Prostate gland (tissue), 2 donors: ENCODE results near the gene RNF220.

Source experiments
- POLR2A ChIP-seq: fragments of 450-650 bp; IDR thresholded peaks from one replicate; pipeline ENCODE4 v1.6.1; 2016; ENCODE audit warnings: antibody characterized with exemption, mild to moderate bottlenecking
- POLR2AphosphoS5 ChIP-seq: sonication (generic); formaldehyde crosslinking; IDR thresholded peaks from one replicate; pipeline ENCODE4 v1.6.1; 2017; ENCODE audit warnings: antibody characterized with exemption
- TF ChIP-seq, protein P1 (sequence below), 4 experiments: fragments of 200-600 bp in 2 of 4; fragments of 450-650 bp in 2 of 4; sonication (generic) in 2 of 4; IDR thresholded peaks; 1 replicate in 3 of 4; 2 replicates in 1 of 4; pipeline ENCODE4 v1.5.1; 2016 to 2019; ENCODE audit warnings: antibody characterized with exemption in 4 of 4, mild to moderate bottlenecking in 2 of 4, moderate library complexity in 2 of 4

DNA sequence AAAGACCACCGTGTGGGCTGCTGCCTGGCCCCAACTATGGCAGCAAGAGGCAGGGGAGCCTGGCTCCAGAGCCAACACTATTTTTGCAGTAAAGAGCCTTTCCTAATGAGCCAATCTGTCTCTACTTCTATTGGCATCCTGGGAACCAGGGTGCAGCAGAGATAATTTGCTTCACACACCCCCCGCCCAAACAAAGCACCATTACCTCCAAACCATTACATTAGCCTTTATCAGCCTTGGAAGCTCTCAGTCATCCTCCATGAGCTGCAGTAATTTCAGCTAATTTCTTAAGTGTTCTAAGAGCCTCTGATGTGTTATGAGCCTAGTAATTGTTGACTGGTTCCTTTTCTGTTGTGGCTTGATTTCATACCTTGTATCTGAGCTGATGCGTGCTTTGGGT lies 291.0 kb downstream of the RNF220 start:
- TF ChIP-seq, protein P1, sequence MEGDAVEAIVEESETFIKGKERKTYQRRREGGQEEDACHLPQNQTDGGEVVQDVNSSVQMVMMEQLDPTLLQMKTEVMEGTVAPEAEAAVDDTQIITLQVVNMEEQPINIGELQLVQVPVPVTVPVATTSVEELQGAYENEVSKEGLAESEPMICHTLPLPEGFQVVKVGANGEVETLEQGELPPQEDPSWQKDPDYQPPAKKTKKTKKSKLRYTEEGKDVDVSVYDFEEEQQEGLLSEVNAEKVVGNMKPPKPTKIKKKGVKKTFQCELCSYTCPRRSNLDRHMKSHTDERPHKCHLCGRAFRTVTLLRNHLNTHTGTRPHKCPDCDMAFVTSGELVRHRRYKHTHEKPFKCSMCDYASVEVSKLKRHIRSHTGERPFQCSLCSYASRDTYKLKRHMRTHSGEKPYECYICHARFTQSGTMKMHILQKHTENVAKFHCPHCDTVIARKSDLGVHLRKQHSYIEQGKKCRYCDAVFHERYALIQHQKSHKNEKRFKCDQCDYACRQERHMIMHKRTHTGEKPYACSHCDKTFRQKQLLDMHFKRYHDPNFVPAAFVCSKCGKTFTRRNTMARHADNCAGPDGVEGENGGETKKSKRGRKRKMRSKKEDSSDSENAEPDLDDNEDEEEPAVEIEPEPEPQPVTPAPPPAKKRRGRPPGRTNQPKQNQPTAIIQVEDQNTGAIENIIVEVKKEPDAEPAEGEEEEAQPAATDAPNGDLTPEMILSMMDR (IDR thresholded peaks at IDR 0.05): no peak
- no peak for TF ChIP-seq POLR2A
- TF ChIP-seq POLR2AphosphoS5: no peak
